Right renal cortex interstitium (tissue), 3 donors: Measurements from ENCODE around the gene SFXN4. TPM values are rescaled to one million over a fixed set of nuclear protein-coding genes. Genes with fewer than 3 reads are reported as not detected.
A peak's percentile ranks its signal among the peaks of the same experiment; 100 is the strongest.
"Not testable (repeated sequence)": the region's sequence is repeated elsewhere in the genome, so short reads cannot be mapped to it uniquely, and the experiment has no call there.

Experiments used
- DNase-seq, 3 donors: peaks; one replicate each; pipeline ENCODE4 v3.0.0-alpha.2; 2013; ENCODE audit warnings: low read depth in 3 of 3, low spot score in 2 of 3
- polyA plus RNA-seq, 3 donors: library from polyadenylated mRNA; unstranded; fragments of 120-200 nt; gene quantifications; one replicate each; pipeline ENCODE4 v1.2.1, GENCODE V29; 2013; ENCODE audit not compliant: insufficient read length in 3 of 3

The SFXN4 gene
- polyA plus RNA-seq, 3 donors = 24.2 to 32.0 (median 31.6) TPM

GRCh38 chr10:119190954-119191785, 25.7 kb upstream of the SFXN4 start:
- no peak for DNase-seq

- DNase-seq = no peak
Measured at GRCh38 chr10:119190353-119190752, 24.8 kb upstream of the SFXN4 start.

- no peak for DNase-seq
Measured at GRCh38 chr10:119189811-119190282, 24.3 kb upstream of the SFXN4 start.

GRCh38 chr10:119183664-119184412, 18.3 kb upstream of the SFXN4 start:
- DNase-seq = no peak

- not testable (repeated sequence) for DNase-seq
Measured at GRCh38 chr10:119180850-119181400, 15.4 kb upstream of the SFXN4 start.

- peak; percentile 83 to 84 (median 84) for DNase-seq
Measured at GRCh38 chr10:119178372-119179119, 13.0 kb upstream of the SFXN4 start, which contains the start of gene PRDX3. Gene PRDX3, minus strand, starts transcription at chr10:119178812. Its CDS starts 22 bp downstream, at chr10:119178790.

GRCh38 chr10:119177708-119178371, 12.3 kb upstream of the SFXN4 start:
- no peak for DNase-seq

- DNase-seq = no peak
Measured at GRCh38 chr10:119176166-119176565, 10.7 kb upstream of the SFXN4 start.

GRCh38 chr10:119174109-119174508, 8.6 kb upstream of the SFXN4 start:
- no peak for DNase-seq

GRCh38 chr10:119167041-119167440, 1.5 kb upstream of the SFXN4 start:
- DNase-seq = no peak

GRCh38 chr10:119166564-119166963, 1.1 kb upstream of the SFXN4 start:
- DNase-seq = no peak

GRCh38 chr10:119166118-119166500, 595 bp upstream of the SFXN4 start:
- no peak for DNase-seq

- DNase-seq = peak in 1 of 3 donors; percentile 7
Measured at GRCh38 chr10:119162452-119163092, 2.9 kb downstream of the SFXN4 start.

GRCh38 chr10:119161680-119162451, 3.6 kb downstream of the SFXN4 start:
- DNase-seq = peak in 2 of 3 donors; percentile 23 to 35

- DNase-seq = no peak
Measured at GRCh38 chr10:119159332-119159731, 6.2 kb downstream of the SFXN4 start.

GRCh38 chr10:119153661-119154060, 11.9 kb downstream of the SFXN4 start:
- no peak for DNase-seq

- no peak for DNase-seq
Measured at GRCh38 chr10:119153041-119153440, 12.5 kb downstream of the SFXN4 start.

- not testable (repeated sequence) for DNase-seq
Measured at GRCh38 chr10:119151601-119152000, 13.9 kb downstream of the SFXN4 start.

- DNase-seq = no peak
Measured at GRCh38 chr10:119149729-119150128, 15.8 kb downstream of the SFXN4 start.
